GM21423 (cell line): ENCODE results near the gene FRMD4A.
"Not testable (repeated sequence)": the region's sequence is repeated elsewhere in the genome, so short reads cannot be mapped to it uniquely, and the experiment has no call there.

Experiments used
- ATAC-seq: cut with Tn5 transposase; IDR thresholded peaks from one replicate; pipeline ENCODE4 v1.9.1; 2021; ENCODE audit warnings: mild to moderate bottlenecking, moderate library complexity; ENCODE audit not compliant: unreplicated experiment

The FRMD4A gene

DNA sequence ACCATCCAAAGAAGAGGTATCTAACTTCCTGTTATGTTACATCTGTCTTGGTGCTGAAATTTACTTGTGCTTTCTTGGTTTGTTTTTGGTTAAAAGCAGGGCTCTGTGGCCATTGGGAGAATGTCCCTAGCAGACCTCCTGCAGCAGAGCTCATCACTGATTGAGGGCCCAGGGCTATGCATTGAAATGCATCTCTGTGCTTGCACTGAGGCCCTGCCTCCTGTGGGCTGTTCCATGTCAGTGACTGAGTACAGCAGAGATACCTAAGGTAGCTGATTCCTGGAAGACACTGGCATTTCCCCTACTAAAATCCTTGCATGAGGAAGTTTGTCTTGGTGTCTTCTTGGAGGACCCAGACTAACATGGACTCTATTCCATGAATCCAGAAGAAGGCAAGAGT is 213.9 kb downstream of the FRMD4A start:
- ATAC-seq: no peak

- ATAC-seq: no peak
Observed at GRCh38 chr10:14116021-14116420, 214.7 kb downstream of the FRMD4A start.

GRCh38 chr10:14114791-14115190 is 215.9 kb downstream of the FRMD4A start:
- no peak for ATAC-seq

- ATAC-seq: no peak
Observed at GRCh38 chr10:14112056-14112455, 218.7 kb downstream of the FRMD4A start.

DNA sequence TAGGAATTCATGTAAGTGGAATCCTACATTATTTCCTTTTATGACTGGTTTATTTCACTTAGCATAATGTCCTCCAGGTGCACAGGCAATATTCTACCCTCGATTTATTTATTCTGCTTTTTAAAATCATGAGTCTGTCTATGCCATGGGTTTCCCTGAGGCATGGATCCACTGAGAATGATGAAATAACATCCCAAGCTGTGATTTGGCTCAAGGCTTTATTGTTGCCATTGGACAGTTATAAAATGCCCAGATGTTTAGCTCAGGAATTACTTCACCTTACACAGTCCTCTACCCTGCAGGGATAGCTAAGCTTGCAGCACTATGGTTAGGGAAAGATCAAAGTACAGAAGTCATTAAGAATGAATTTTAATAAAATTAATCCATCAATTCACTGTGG is 219.5 kb downstream of the FRMD4A start:
- no peak for ATAC-seq

- ATAC-seq: no peak
Observed at GRCh38 chr10:14106828-14107227, 223.9 kb downstream of the FRMD4A start.

- no peak for ATAC-seq
Observed at GRCh38 chr10:14102056-14102455, 228.7 kb downstream of the FRMD4A start.

DNA sequence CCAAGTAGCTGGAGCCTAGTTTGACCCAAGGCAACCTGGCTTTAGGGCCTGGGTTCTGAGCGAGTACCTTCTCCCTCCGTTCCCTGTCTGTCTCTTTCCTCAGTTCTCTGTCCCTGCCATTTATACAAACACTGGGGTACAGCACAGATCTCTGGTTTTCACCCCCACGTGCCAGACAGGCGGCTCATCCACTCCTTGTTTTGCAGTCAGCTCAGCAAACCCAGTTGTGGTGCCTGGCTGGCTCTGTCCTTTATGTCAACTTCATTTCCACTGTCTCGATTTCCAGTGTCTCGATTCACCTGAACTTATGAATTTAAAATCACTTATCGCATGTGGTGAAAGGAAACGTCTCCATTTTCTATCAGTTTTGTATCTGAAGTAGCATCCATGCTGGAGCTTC is 230.8 kb downstream of the FRMD4A start:
- no peak for ATAC-seq

DNA sequence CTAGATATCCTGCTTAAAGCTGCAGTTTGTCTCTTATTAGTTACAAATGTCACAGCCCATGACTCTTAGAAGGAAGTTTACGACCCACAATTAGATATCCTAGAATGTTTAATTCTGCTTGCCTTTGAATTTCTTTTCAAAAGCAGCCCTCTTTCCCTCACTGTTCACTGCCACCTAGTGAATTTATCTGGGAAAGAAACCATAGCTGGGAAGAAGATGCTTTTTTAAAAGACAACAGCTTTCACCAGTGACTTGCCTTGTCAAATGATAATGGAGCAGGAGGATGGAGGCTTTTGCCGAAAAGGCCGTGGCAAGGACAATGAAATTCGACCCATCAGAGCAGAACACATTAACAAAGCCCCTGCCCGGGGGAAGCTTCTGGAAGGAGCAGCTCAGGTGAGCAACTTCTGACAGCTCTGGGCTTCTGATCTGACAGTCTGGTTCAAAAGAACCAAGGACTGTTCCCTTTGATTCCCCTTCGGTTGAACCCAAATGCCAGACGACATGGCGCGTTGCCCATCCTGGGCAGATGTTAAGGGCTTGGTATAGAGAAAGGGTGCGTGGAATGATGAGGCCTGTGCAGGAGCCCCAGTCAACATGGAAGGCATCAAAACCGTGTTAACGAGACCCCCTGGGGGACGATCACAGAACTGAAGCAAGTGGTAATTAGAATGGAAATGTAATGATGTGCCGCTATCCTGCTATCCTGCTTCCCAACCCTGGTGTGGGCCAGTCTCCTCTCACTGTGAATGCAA is 236.8 kb downstream of the FRMD4A start:
- ATAC-seq: no peak

- no peak for ATAC-seq
Observed at GRCh38 chr10:14092799-14093198, 237.9 kb downstream of the FRMD4A start.

DNA sequence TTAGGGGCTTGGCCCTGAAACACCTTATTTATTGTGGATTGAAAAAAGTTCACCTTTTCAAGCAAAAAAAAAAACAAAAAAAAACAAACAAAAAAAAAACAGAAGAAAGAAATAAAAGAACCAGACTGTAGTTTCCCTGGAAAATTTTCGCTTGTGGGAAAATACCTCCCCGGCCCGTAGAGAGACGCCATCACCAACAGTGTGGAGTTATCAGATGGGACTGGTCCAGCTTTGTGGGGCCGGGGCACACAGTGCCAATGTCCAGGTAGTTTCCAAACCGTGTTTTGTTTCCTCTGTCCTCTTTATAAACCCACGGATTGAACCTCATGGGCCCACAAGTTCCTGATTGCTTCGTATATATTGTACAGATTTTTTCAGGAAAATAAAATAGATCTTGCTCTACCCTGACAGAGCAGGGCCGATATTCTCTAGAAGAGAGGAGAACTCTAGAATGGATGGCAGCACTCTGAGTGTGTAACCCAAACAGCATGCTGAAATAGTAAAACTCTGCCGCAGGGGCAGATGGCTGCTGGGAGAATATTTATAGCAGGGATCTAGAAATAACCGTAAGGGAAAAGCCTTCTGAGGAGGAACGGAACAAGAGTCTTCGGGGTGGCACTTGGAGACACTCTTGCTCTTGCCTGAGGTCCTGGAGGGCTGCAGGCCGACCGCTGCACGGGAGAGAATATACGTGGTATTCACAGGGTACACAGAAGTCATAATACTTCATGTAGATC is 241.0 kb downstream of the FRMD4A start:
- ATAC-seq: no peak

DNA sequence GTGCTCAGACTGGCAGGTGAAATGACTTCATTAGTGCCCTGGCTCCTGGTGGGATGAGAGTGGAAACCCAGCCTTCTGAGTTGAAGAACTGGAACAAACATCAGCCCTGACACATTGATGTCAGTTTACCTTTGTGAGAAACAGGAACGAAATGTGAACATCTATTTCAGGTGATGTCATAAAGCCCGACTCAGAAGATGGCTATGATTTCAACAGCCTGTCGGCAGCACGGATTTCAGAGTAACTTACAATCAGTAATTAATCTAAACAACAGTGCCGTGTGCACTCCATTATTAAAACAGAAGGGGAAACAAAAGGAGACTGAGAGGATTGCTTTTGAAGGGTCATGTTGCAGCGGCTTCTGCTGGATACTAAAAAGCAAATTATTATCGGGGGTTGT is 243.2 kb downstream of the FRMD4A start:
- ATAC-seq: no peak

DNA sequence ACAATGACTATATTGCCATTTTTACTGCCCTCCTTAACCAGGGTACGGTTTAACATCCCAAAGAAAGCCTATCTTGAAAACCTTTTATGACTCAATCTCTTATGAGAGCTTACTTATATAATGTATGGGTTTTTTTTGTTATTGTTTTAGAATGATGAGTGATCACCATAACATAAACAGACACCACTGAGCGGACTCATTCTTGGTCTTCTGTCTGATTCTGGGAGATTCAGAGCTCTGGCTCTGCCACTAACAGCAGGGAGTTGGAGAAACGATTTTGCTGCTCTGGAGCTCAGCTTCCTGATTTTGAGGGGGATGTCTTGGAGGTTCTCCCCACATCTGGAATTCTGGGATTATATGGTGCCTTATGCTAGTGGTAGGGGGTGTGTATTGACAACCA is 244.1 kb downstream of the FRMD4A start:
- ATAC-seq: no peak

GRCh38 chr10:14084875-14085274 is 245.8 kb downstream of the FRMD4A start:
- no peak for ATAC-seq

DNA sequence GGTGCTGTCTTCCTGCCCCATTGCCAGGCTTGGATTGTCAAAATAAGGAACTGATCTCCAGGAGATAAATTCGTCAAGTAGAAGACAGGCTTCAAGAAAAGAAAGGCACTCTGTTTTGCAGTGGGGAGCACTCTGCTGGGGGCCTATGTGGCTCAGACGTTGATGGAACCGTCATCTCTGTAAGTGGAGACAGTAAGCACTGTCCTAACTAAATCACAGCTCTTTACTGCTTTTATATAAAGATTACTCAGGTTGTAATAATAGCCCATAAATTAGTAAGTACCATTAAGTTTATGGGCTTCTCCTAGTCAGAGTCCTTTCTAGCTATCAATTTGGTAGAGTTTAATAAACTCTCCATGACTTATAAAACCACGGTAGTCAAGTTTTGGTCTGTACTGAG is 249.9 kb downstream of the FRMD4A start:
- ATAC-seq: no peak

DNA sequence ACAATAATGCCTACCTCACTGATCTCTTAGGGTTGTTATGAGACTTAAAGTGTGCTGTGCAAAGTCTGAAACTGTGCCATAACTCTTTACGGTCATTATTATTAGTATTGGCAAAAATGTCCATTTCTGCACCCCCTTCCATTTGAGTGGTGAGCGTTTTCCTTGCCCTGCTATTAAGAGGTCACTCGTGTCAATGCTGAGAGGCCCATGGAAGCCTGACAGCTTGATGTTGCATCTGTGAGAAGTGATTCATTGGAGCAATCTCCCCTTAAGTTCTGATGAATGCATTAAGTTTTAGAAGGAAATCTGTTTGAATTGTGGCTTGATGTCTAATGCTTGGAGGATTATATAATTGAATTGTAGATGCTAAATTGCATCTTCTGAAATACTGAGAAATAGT is 253.3 kb downstream of the FRMD4A start:
- no peak for ATAC-seq

DNA sequence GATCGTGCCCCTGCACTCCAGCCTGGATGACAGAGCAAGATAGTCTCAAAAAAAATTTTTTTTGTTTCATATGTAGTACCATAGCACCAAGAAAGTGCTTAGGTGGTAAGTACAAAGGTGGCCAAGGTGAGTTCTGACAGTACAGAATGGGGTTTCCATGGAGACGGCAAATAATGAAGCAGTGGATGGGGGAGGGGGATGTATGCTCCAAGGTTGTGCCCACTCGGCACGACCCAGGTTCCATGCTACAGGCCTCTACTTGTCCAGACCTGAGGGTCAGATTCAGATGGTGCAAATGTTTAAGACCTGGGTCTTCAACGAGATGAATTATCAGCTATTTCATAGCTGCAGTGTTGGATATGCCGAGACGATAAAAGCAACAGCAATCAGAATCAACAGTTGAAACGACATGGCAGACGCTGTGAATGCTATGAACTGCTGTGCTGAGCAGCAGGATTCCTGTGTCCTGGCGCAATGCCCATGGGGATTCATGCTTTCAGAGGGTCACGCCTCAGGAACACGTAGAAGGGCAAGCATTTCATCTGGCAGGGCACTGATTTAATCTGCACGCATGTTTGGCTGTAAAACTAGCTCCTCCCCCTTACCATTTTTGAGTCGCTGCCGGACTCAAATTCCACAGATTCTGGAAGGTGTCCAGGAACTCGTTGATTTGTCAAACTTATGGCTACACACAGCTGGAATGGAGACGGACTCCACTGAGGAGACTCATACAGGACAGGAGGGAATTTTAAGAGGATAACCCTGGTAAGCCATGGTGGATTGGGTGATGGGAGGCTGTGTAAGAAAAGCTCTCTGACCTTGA is 256.5 kb downstream of the FRMD4A start:
- no peak for ATAC-seq

- no peak for ATAC-seq
Observed at GRCh38 chr10:14072541-14072940, 258.2 kb downstream of the FRMD4A start.

GRCh38 chr10:14071956-14072355 is 258.8 kb downstream of the FRMD4A start:
- no peak for ATAC-seq

GRCh38 chr10:14068601-14069250 is 262.0 kb downstream of the FRMD4A start:
- ATAC-seq: no peak

GRCh38 chr10:14067638-14068037 is 263.1 kb downstream of the FRMD4A start:
- not testable (repeated sequence) for ATAC-seq
